Measurements from ENCODE around the gene PVR. TPM values are rescaled to one million over a fixed set of nuclear protein-coding genes. Genes with fewer than 3 reads are reported as not detected.

PVR gene
- total and polyA plus RNA-seq, 10 of the 15 experiments (the other 5 are each of a cell fraction or from before 2014, with no cell fraction given) = 0.07 to 4.0 (median 1.9) TPM

- in situ Hi-C loops (cut with MboI) = no loop called here
- Histone ChIP-seq H3K4me3 (peak overlapping the region; percentile 22; the same call in 1 of the 2 replicates), H3K9ac (ENCODE audit: control insufficient read depth, insufficient read depth, low read length) (no peak overlapping the region), H3K36me3 (ENCODE audit: control insufficient read depth in 2 of 2, insufficient read depth in 2 of 2, low read length in 1 of 2) (no peaks in the 10 kb centered on the region), H3K4me2 (ENCODE audit: control insufficient read depth, insufficient read depth) (peak overlapping the region; percentile 54; the same call in 1 of the 2 replicates), H3K79me2 (ENCODE audit: control insufficient read depth, insufficient read depth, low read length) (no peaks in the 10 kb centered on the region), H4K20me1 (ENCODE audit: control insufficient read depth, insufficient read depth) (no peaks in the 10 kb centered on the region), H2AFZ (ENCODE audit: control insufficient read depth, low read depth, low read length) (no peak overlapping the region), H3K4me1 (ENCODE audit: control insufficient read depth, insufficient read depth, low read length) (no peaks in the 10 kb centered on the region), H3K27ac (ENCODE audit: control insufficient read depth, insufficient read depth) (no peak overlapping the region), H3K9me3 (replicated peaks; ENCODE audit: control insufficient read depth, insufficient read depth, low read length) (no peaks in the 10 kb centered on the region), H3K27me3 (replicated peaks in 1 of 2; ENCODE audit: control insufficient read depth in 2 of 2, insufficient read depth in 2 of 2, low read length in 1 of 2) (peaks cover 0 to 2% of the 10 kb centered on the region in 2 experiments; a peak in 1 of 4 replicates)
- DNase-seq (ENCODE audit: low read depth, low spot score) (no peak), ATAC-seq (no peak), FAIRE-seq (no peak)
- BruUV-seq (replicated peaks) = no TSS peak
- SMC1A ChIA-PET (ENCODE audit: uncharacterized antibody, unreplicated experiment) = no interaction called here
- RAD21 ChIA-PET (ENCODE audit: unreplicated experiment) = no interaction called here
- intact Hi-C loops (cut with micrococcal nuclease; ENCODE audit: unreplicated experiment) = no loop called here
- no peak for TF ChIP-seq USF1 (IDR thresholded peaks at IDR 0.05; ENCODE audit: borderline replicate concordance, extremely low read length, insufficient read depth, low read depth, low read length)
- TF ChIP-seq MYB (IDR thresholded peaks at IDR 0.05; ENCODE audit: borderline replicate concordance, low read depth, low read length) = no peak
- no peak for TF ChIP-seq IRF5 (IDR thresholded peaks at IDR 0.05; ENCODE audit: borderline replicate concordance)
- POLR2A ChIA-PET = no interaction called here
- 27% methylated on average over 13 of the region's 13 CpGs for WGBS (ENCODE audit: insufficient coverage, insufficient replicate concordance, low lambda C conversion rate, missing lambda C conversion rate)
- CTCF ChIA-PET = no interaction called here
These were observed 799 bp downstream of the PVR start for GRCh38 chr19:44644402-44645016.
